GM06990 (cell line): ENCODE results near the gene CYSTM1.

ENCODE experiments used
- DNase-seq: peaks from one replicate; pipeline ENCODE4 v3.0.0-alpha.2; 2011; ENCODE audit not compliant: insufficient read length; ENCODE audit errors: extremely low read depth
- H3K27me3 ChIP-seq: replicated peaks from 2 replicates; pipeline ENCODE4 v1.6.0; 2011; ENCODE audit warnings: low read length; ENCODE audit not compliant: control insufficient read depth, insufficient read depth
- H3K36me3 ChIP-seq: 2 replicates; pipeline ENCODE4 v1.5.1; 2011; ENCODE audit warnings: low read length; ENCODE audit not compliant: control insufficient read depth, insufficient read depth
- H3K4me3 ChIP-seq: replicated peaks from 2 replicates; pipeline ENCODE4 v1.5.1; 2011; ENCODE audit warnings: low read depth, mild to moderate bottlenecking, control low read depth, low read length
- TF ChIP-seq, protein P1 (sequence below): IDR thresholded peaks from 2 replicates; pipeline ENCODE4 v1.5.1; 2011; ENCODE audit warnings: low read length, control low read depth, mild to moderate bottlenecking, inconsistent platforms; ENCODE audit not compliant: insufficient read depth, poor library complexity, severe bottlenecking

The CYSTM1 gene

GRCh38 chr5:140189977-140190871, 15.2 kb downstream of the CYSTM1 start:
- H3K27me3 ChIP-seq = no peaks in the 10 kb centered on the region
- no peak overlapping the region for H3K4me3 ChIP-seq
- no peaks in the 10 kb centered on the region for H3K36me3 ChIP-seq
- TF ChIP-seq, protein P1, sequence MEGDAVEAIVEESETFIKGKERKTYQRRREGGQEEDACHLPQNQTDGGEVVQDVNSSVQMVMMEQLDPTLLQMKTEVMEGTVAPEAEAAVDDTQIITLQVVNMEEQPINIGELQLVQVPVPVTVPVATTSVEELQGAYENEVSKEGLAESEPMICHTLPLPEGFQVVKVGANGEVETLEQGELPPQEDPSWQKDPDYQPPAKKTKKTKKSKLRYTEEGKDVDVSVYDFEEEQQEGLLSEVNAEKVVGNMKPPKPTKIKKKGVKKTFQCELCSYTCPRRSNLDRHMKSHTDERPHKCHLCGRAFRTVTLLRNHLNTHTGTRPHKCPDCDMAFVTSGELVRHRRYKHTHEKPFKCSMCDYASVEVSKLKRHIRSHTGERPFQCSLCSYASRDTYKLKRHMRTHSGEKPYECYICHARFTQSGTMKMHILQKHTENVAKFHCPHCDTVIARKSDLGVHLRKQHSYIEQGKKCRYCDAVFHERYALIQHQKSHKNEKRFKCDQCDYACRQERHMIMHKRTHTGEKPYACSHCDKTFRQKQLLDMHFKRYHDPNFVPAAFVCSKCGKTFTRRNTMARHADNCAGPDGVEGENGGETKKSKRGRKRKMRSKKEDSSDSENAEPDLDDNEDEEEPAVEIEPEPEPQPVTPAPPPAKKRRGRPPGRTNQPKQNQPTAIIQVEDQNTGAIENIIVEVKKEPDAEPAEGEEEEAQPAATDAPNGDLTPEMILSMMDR = no peak
- no peak for DNase-seq

- Histone ChIP-seq H3K4me3 (no peak overlapping the region), H3K27me3 (no peaks in the 10 kb centered on the region), H3K36me3 (no peaks in the 10 kb centered on the region)
- no peak for DNase-seq
- TF ChIP-seq, protein P1 = no peak
These were observed 15.9 kb downstream of the CYSTM1 start for GRCh38 chr5:140190872-140191218.

DNA sequence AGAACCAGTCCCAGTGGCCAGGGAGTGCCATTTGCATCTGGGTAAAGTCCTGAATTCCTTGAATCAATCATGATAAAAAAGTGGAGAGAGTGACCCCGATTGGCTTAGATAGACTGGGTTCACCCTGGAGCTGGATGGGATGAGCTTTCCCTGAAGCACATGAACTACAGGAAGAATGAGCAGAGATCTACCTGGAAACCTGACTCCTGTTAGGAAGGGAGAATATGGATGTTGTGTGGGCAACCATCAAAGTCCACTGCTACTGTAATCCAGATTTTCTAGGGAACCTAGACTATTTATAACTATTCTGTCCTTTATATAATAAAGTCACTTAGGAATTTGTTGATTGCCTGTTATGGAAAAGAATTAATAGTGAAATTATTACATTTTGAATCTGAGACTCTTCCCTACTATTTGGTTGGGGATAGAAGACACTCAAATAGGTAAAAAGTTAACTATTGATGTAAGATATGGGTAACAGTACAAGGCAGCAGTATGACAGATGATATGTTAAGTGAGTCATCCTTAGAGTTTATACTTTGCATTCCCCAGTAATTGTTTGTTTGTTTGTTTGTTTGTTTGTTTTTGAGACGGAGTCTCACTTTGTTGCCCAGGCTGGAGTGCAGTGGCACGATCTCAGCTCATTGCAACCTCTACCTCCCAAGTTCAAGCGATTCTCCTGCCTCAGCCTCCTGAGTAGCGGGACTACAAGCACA, 17.9 kb downstream of the CYSTM1 start:
- H3K36me3 ChIP-seq = no peaks in the 10 kb centered on the region
- TF ChIP-seq, protein P1 = no peak
- no peak for DNase-seq
- no peaks in the 10 kb centered on the region for H3K27me3 ChIP-seq
- no peak overlapping the region for H3K4me3 ChIP-seq

DNA sequence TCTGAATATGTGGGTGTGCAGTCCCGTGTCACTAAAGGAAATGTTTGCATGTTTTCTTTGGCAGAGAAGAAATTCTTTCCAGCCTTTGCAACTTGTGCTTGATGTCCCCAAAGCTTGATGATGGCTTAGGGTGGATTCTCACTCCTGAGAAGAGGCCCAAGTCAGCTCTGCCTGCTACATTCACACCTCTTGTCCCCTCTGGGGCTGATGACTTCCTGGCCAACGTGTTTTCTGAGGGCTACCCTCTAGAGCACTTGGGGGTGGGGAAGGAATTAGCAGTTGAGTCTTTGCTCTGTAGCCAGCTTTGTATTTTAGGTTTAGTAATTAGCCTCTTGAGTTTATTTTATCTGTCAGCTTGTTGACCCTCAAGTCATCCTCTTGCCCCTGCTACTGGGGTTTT, 19.7 kb downstream of the CYSTM1 start:
- no peak for DNase-seq
- Histone ChIP-seq H3K4me3 (no peak overlapping the region), H3K27me3 (no peaks in the 10 kb centered on the region), H3K36me3 (no peaks in the 10 kb centered on the region)
- TF ChIP-seq, protein P1 = no peak

GRCh38 chr5:140196115-140196814, 21.3 kb downstream of the CYSTM1 start:
- TF ChIP-seq, protein P1 = no peak
- H3K4me3 ChIP-seq = no peak overlapping the region
- DNase-seq = no peak
- no peaks in the 10 kb centered on the region for H3K36me3 ChIP-seq
- H3K27me3 ChIP-seq = no peaks in the 10 kb centered on the region
